Measurements from ENCODE around the gene AHI1. TPM values are rescaled to one million over a fixed set of nuclear protein-coding genes. Genes with fewer than 3 reads are reported as not detected.
"Not testable (repeated sequence)": the region's sequence is repeated elsewhere in the genome, so short reads cannot be mapped to it uniquely, and the experiment has no call there.

AHI1 gene
- total RNA-seq, 1 donor from 2014 or later = 5.4 TPM

DNA sequence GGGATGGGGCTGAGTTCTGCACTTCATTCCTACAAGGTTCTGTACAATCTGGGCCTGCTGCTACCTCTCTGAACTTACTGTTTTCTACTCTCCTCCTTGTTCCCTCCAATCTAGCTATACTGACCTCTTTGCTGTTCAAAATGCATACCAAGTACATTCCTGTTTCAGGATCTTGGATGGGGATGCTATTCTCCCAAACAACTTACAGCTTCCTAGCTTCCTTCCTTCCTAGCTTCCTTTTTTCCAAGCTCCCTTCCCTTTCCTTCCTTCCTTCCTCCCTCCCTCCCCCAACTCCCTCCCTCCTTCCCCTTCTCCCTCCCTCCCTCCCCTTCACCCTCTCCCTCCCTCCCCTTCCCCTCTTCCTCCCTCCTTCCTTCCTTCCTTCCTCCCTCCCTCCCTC is 117.9 kb downstream of the AHI1 start:
- intact Hi-C loops (cut with DNase I) = no loop called here
- TF ChIP-seq CTCF (IDR thresholded peaks at IDR 0.05) = no peak
- Histone ChIP-seq H3K9me3 (no peaks in the 10 kb centered on the region), H3K27ac (no peak overlapping the region), H3K36me3 (no peaks in the 10 kb centered on the region), H3K27me3 (no peaks in the 10 kb centered on the region), H3K4me3 (no peak overlapping the region), H3K4me1 (no peaks in the 10 kb centered on the region)
- no peak for DNase-seq (ENCODE audit: low spot score in 2 of 2)

- intact Hi-C loops (cut with DNase I) = no loop called here
Observed at GRCh38 chr6:135372758-135373157, 124.8 kb downstream of the AHI1 start.

GRCh38 chr6:135363622-135364021 is 133.9 kb downstream of the AHI1 start:
- H3K36me3 ChIP-seq; H3K27ac ChIP-seq; DNase-seq (ENCODE audit: low spot score in 2 of 2); intact Hi-C loops (cut with DNase I); H3K27me3 ChIP-seq; H3K4me1 ChIP-seq; H3K4me3 ChIP-seq: not testable (repeated sequence)
- peaks cover 8 to 33% of the 10 kb centered on the region in 2 donors for H3K9me3 ChIP-seq

More at GRCh38 chr6:135372758-135373157, 124.8 kb downstream of the AHI1 start:
- Histone ChIP-seq H3K36me3 (peaks cover 6 to 14% of the 10 kb centered on the region in 2 donors), H3K27me3 (no peaks in the 10 kb centered on the region), H3K4me1 (no peaks in the 10 kb centered on the region), H3K27ac (no peak overlapping the region), H3K4me3 (no peak overlapping the region), H3K9me3 (peaks cover 0 to 8% of the 10 kb centered on the region in 2 donors)
- no peak for TF ChIP-seq CTCF (IDR thresholded peaks at IDR 0.05)
- DNase-seq (ENCODE audit: low spot score in 2 of 2) = no peak

DNA sequence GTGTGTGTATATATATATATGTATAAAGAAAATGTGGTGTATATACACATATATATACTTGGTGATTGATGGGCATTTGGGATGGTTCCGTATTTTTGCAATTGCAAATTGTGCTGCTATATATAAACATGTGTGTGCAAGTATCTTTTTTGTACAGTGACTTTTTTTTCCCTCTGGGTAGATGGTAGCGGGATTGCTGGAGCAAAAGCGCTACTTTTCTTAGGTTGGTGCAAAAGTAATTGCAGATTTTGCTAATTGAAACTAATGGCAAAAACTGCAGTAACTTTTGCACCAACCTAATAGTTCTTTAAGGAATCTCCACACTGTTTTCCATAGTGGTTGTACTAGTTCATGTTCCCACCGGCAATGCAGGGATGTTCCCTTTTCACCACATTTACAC is 135.4 kb downstream of the AHI1 start:
- intact Hi-C loops (cut with DNase I) = no loop called here
- H3K4me3 ChIP-seq = no peak overlapping the region
- H3K4me1 ChIP-seq = no peaks in the 10 kb centered on the region
- no peaks in the 10 kb centered on the region for H3K36me3 ChIP-seq
- H3K27me3 ChIP-seq = no peaks in the 10 kb centered on the region
- peaks cover 8 to 24% of the 10 kb centered on the region in 2 donors for H3K9me3 ChIP-seq
- no peak for TF ChIP-seq CTCF (IDR thresholded peaks at IDR 0.05)
- DNase-seq (ENCODE audit: low spot score in 2 of 2) = no peak
- no peak overlapping the region for H3K27ac ChIP-seq

GRCh38 chr6:135360222-135360621 is 137.3 kb downstream of the AHI1 start:
- H3K36me3 ChIP-seq = no peaks in the 10 kb centered on the region
- TF ChIP-seq CTCF (IDR thresholded peaks at IDR 0.05) = no peak
- no peak for DNase-seq (ENCODE audit: low spot score in 2 of 2)
- H3K4me1 ChIP-seq = no peaks in the 10 kb centered on the region
- peaks cover 0 to 5% of the 10 kb centered on the region in 2 donors for H3K9me3 ChIP-seq
- intact Hi-C loops (cut with DNase I) = no loop called here
- no peak overlapping the region for H3K27ac ChIP-seq
- H3K27me3 ChIP-seq = no peaks in the 10 kb centered on the region
- no peak overlapping the region for H3K4me3 ChIP-seq

- Histone ChIP-seq H3K36me3 (peaks cover 0 to 2% of the 10 kb centered on the region in 2 donors), H3K9me3 (no peaks in the 10 kb centered on the region), H3K4me3 (no peak overlapping the region), H3K27ac (no peak overlapping the region), H3K4me1 (no peaks in the 10 kb centered on the region), H3K27me3 (no peaks in the 10 kb centered on the region)
- intact Hi-C loops (cut with DNase I) = no loop called here
- no peak for DNase-seq (ENCODE audit: low spot score in 2 of 2)
- TF ChIP-seq CTCF (IDR thresholded peaks at IDR 0.05) = no peak
Observed at GRCh38 chr6:135358985-135359384, 138.6 kb downstream of the AHI1 start.

All from ascending aorta (tissue), 2 donors.